22Rv1 (cell line): Measurements from ENCODE around the gene FLII.
"Not testable (repeated sequence)": the region's sequence is repeated elsewhere in the genome, so short reads cannot be mapped to it uniquely, and the experiment has no call there.

Experiments used
- CTCF ChIP-seq: fragments of 450-650 bp; IDR thresholded peaks from 2 replicates; pipeline ENCODE4 v1.5.1; 2017; ENCODE audit warnings: mild to moderate bottlenecking
- ZFX ChIP-seq: fragments of 450-650 bp; IDR thresholded peaks from 2 replicates; pipeline ENCODE4 v1.6.1; 2017; ENCODE audit warnings: antibody characterized with exemption, borderline replicate concordance

DNA sequence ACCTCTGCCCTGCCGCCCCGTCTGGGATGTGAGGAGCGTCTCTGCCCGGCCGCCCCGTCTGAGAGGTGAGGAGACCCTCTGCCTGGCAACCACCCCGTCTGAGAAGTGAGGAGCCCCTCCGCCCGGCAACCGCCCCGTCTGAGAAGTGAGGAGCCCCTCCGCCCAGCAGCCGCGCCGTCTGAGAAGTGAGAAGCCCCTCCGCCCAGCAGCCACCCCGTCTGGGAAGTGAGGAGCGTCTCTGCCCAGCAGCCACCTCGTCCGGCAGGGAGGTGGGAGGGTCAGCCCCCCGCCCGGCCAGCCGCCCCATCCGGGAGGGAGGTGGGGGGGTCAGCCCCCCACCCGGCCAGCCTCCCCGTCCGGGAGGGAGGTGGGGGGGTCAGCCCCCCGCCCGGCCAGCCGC, 39.5 kb upstream of the FLII start:
- not testable (repeated sequence) for TF ChIP-seq CTCF, ZFX
